Measurements from ENCODE around the gene BOC.

DNA sequence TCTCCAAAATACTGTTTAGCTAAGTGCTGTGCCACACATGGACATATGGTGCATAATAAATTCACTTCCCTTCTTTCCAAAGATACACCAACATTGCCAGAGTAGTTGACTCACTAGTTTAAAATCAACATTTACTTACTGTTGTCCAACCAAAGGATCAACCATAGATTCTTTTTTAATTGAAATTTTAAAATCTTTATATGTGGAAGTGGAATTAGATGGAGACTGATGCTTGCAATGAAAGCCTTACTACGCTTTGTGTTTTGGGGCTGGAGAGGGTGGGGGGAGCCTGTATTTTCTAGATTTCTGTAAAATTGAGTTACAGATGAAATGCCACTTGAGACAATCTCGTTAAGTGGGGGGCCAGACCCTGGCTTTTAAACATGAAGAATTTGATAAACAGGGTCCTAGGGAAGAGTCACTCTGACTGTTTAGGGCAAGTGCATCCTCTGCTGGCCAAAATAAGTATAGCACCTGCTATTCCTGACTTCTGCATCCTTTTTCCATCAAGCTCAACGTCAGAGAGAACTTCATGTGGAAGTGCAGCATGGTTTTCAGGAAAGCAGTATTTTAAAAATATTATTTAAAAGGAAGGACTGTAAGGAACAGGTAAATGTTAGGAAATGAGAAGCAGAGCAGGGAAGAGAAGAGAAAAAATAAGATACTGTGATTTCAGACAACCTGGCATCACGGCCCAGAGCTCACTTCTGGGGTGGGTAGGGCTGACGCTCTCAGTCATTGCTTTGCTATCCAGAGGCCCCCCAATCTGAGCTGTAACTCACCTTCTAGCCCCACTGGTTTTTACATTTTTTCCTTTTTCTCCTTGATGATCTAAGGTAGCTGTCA is 76.7 kb downstream of the BOC start:
- TF ChIP-seq EZH2 (IDR thresholded peaks at IDR 0.05; ENCODE audit: low read depth, unreplicated experiment) = no peak
- TF ChIP-seq, protein P1, sequence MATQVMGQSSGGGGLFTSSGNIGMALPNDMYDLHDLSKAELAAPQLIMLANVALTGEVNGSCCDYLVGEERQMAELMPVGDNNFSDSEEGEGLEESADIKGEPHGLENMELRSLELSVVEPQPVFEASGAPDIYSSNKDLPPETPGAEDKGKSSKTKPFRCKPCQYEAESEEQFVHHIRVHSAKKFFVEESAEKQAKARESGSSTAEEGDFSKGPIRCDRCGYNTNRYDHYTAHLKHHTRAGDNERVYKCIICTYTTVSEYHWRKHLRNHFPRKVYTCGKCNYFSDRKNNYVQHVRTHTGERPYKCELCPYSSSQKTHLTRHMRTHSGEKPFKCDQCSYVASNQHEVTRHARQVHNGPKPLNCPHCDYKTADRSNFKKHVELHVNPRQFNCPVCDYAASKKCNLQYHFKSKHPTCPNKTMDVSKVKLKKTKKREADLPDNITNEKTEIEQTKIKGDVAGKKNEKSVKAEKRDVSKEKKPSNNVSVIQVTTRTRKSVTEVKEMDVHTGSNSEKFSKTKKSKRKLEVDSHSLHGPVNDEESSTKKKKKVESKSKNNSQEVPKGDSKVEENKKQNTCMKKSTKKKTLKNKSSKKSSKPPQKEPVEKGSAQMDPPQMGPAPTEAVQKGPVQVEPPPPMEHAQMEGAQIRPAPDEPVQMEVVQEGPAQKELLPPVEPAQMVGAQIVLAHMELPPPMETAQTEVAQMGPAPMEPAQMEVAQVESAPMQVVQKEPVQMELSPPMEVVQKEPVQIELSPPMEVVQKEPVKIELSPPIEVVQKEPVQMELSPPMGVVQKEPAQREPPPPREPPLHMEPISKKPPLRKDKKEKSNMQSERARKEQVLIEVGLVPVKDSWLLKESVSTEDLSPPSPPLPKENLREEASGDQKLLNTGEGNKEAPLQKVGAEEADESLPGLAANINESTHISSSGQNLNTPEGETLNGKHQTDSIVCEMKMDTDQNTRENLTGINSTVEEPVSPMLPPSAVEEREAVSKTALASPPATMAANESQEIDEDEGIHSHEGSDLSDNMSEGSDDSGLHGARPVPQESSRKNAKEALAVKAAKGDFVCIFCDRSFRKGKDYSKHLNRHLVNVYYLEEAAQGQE (IDR thresholded peaks at IDR 0.05; ENCODE audit: unreplicated experiment) = no peak
- TF ChIP-seq CTCF (conservative IDR thresholded peaks at IDR 0.05; ENCODE audit: low read depth in 2 of 2) = peak; percentile 96
- no peak for TF ChIP-seq JUNB (IDR thresholded peaks at IDR 0.05; ENCODE audit: unreplicated experiment)
- no peak for TF ChIP-seq POLR2AphosphoS5 (IDR thresholded peaks at IDR 0.05; ENCODE audit: low read depth)
- no peak for TF ChIP-seq CREB1 (CRISPR knock-in tag; IDR thresholded peaks at IDR 0.05; ENCODE audit: low read depth)
- no peak for TF ChIP-seq EZH2phosphoT487 (IDR thresholded peaks at IDR 0.05; ENCODE audit: unreplicated experiment)
- no peak for TF ChIP-seq ZNF331 (CRISPR knock-in tag; IDR thresholded peaks at IDR 0.05; ENCODE audit: low read depth)
- TF ChIP-seq ETS1 (IDR thresholded peaks at IDR 0.05) = no peak
- no peak for TF ChIP-seq ZNF114 (CRISPR knock-in tag; IDR thresholded peaks at IDR 0.05)
- no peak for TF ChIP-seq STAT1 (IDR thresholded peaks at IDR 0.05; ENCODE audit: unreplicated experiment)
- no peak for TF ChIP-seq NANOG (IDR thresholded peaks at IDR 0.05; ENCODE audit: borderline replicate concordance)
